H9 (cell line): ENCODE measurements around the gene ZNF774. TPM values are rescaled to one million over a fixed set of nuclear protein-coding genes. Genes with fewer than 3 reads are reported as not detected.

ENCODE experiments used
- DNase-seq: peaks from one replicate; pipeline ENCODE4 v3.0.0-alpha.2; 2017
- H2AFZ ChIP-seq: one replicate; pipeline ENCODE4 v1.6.1; 2013; ENCODE audit warnings: mild to moderate bottlenecking, low read length, control low read depth, moderate library complexity
- H2AK5ac ChIP-seq: 2 replicates; pipeline ENCODE4 v1.6.1; 2013; ENCODE audit warnings: low read length, control low read depth, mixed read lengths; ENCODE audit not compliant: insufficient read length
- H2BK120ac ChIP-seq: one replicate; pipeline ENCODE4 v1.6.1; 2013; ENCODE audit warnings: low read depth, mild to moderate bottlenecking, low read length, control low read depth, inconsistent platforms; ENCODE audit not compliant: poor library complexity, severe bottlenecking
- H2BK12ac ChIP-seq: 2 replicates; pipeline ENCODE4 v1.6.1; 2013; ENCODE audit warnings: low read length, control low read depth, mixed read lengths, low read depth; ENCODE audit not compliant: insufficient read length
- H2BK15ac ChIP-seq: 2 replicates; pipeline ENCODE4 v1.6.1; 2013; ENCODE audit warnings: low read depth, low read length, control low read depth
- H2BK20ac ChIP-seq: one replicate; pipeline ENCODE4 v1.6.1; 2013; ENCODE audit warnings: low read depth, mild to moderate bottlenecking, low read length, control low read depth, inconsistent platforms; ENCODE audit not compliant: poor library complexity, severe bottlenecking
- H2BK5ac ChIP-seq: 2 replicates; pipeline ENCODE4 v1.6.1; 2013; ENCODE audit warnings: low read length, control low read depth, mixed read lengths; ENCODE audit not compliant: insufficient read length
- H3K14ac ChIP-seq: 2 replicates; pipeline ENCODE4 v1.6.1; 2013; ENCODE audit warnings: low read length, control low read depth; ENCODE audit not compliant: insufficient read depth
- H3K18ac ChIP-seq: 2 replicates; pipeline ENCODE4 v1.6.1; 2013; ENCODE audit warnings: low read depth, mild to moderate bottlenecking, mixed read lengths, low read length, control low read depth; ENCODE audit not compliant: insufficient read length
- H3K23ac ChIP-seq: 2 replicates; pipeline ENCODE4 v1.6.1; 2013; ENCODE audit warnings: low read length, control low read depth, mixed read lengths, low read depth; ENCODE audit not compliant: insufficient read length
- H3K23me2 ChIP-seq: 2 replicates; pipeline ENCODE4 v1.6.1; 2013; ENCODE audit warnings: low read depth, mild to moderate bottlenecking, mixed read lengths, low read length, control low read depth; ENCODE audit not compliant: insufficient read length, poor library complexity, severe bottlenecking
- H3K27ac ChIP-seq: 2 replicates; pipeline ENCODE4 v1.5.1; 2013; ENCODE audit warnings: low read length, control low read depth, mixed read lengths, low read depth; ENCODE audit not compliant: insufficient read length
- H3K27me3 ChIP-seq: 2 replicates; pipeline ENCODE4 v1.6.1; 2013; ENCODE audit warnings: low read length, control low read depth, inconsistent platforms; ENCODE audit not compliant: insufficient read depth
- H3K4ac ChIP-seq: 2 replicates; pipeline ENCODE4 v1.6.1; 2013; ENCODE audit warnings: low read depth, mild to moderate bottlenecking, control low read depth, inconsistent platforms, low read length, moderate library complexity
- H3K4me1 ChIP-seq: 2 replicates; pipeline ENCODE4 v1.6.1; 2013; ENCODE audit warnings: low read length, control low read depth, inconsistent platforms; ENCODE audit not compliant: insufficient read depth
- H3K4me2 ChIP-seq: 2 replicates; pipeline ENCODE4 v1.6.1; 2013; ENCODE audit warnings: low read length, control low read depth, mixed read lengths; ENCODE audit not compliant: insufficient read length, insufficient read depth
- H3K56ac ChIP-seq: 2 replicates; pipeline ENCODE4 v1.6.1; 2013; ENCODE audit warnings: low read depth, mild to moderate bottlenecking, mixed read lengths, low read length, control low read depth; ENCODE audit not compliant: insufficient read length
- H3K79me1 ChIP-seq: 2 replicates; pipeline ENCODE4 v1.6.1; 2013; ENCODE audit warnings: low read depth, mild to moderate bottlenecking, moderate library complexity, low read length, control low read depth, inconsistent platforms; ENCODE audit not compliant: insufficient read depth, poor library complexity, severe bottlenecking
- H3K79me2 ChIP-seq: 2 replicates; pipeline ENCODE4 v1.6.1; 2013; ENCODE audit warnings: low read length, control low read depth, inconsistent platforms; ENCODE audit not compliant: insufficient read depth
- H3K9ac ChIP-seq: 2 replicates; pipeline ENCODE4 v1.6.1; 2013; ENCODE audit warnings: low read length, control low read depth, mixed read lengths; ENCODE audit not compliant: insufficient read length; ENCODE audit errors: extremely low read depth
- H3K9me3 ChIP-seq: one replicate; pipeline ENCODE4 v1.6.1; 2013; ENCODE audit warnings: low read depth, low read length, inconsistent platforms; ENCODE audit not compliant: control insufficient read depth
- H3T11ph ChIP-seq: one replicate; pipeline ENCODE4 v1.6.1; 2013; ENCODE audit warnings: mild to moderate bottlenecking, low read length, control low read depth, inconsistent platforms
- H4K20me1 ChIP-seq: one replicate; pipeline ENCODE4 v1.6.1; 2013; ENCODE audit not compliant: control insufficient read depth, insufficient read length, insufficient read depth
- H4K5ac ChIP-seq: 2 replicates; pipeline ENCODE4 v1.6.1; 2013; ENCODE audit warnings: low read depth, mild to moderate bottlenecking, mixed read lengths, low read length, control low read depth; ENCODE audit not compliant: insufficient read length
- H4K8ac ChIP-seq: replicated peaks from 2 replicates; pipeline ENCODE4 v1.6.1; 2013; ENCODE audit warnings: low read length, control low read depth, mixed read lengths, low read depth; ENCODE audit not compliant: insufficient read length
- H4K91ac ChIP-seq: 2 replicates; pipeline ENCODE4 v1.6.1; 2013; ENCODE audit warnings: low read depth, mild to moderate bottlenecking, moderate library complexity, mixed read lengths, low read length, control low read depth; ENCODE audit not compliant: insufficient read length
- H3K27ac Mint-ChIP-seq, 3 experiments: 2 replicates in 2 of 3; 3 replicates in 1 of 3; pipeline ENCODE4 v1.8.0; 2020 to 2021; ENCODE audit warnings: mixed read lengths in 3 of 3, mild to moderate bottlenecking in 1 of 3, moderate library complexity in 1 of 3
- H3K27me3 Mint-ChIP-seq: 2 replicates; pipeline ENCODE4 v1.8.0; 2021; ENCODE audit warnings: low read depth, mild to moderate bottlenecking, moderate library complexity, mixed read lengths
- H3K36me3 Mint-ChIP-seq, 3 experiments: 2 replicates in 2 of 3; 3 replicates in 1 of 3; pipeline ENCODE4 v1.8.0; 2020 to 2021; ENCODE audit warnings: low read depth in 3 of 3, mixed read lengths in 3 of 3; ENCODE audit not compliant: insufficient read depth in 1 of 3
- H3K4me1 Mint-ChIP-seq, 2 experiments: 2 replicates each; pipeline ENCODE4 v1.8.0; 2020; ENCODE audit warnings: mixed read lengths in 2 of 2
- H3K4me3 Mint-ChIP-seq, 2 experiments: 2 replicates in 1 of 2; 3 replicates in 1 of 2; pipeline ENCODE4 v1.8.0; 2020 to 2021; ENCODE audit warnings: mild to moderate bottlenecking in 2 of 2, mixed read lengths in 2 of 2, moderate library complexity in 1 of 2
- H3K9me3 Mint-ChIP-seq, 2 experiments: 2 replicates in 1 of 2; 3 replicates in 1 of 2; pipeline ENCODE4 v1.8.0; 2020; ENCODE audit warnings: mild to moderate bottlenecking in 2 of 2, mixed read lengths in 2 of 2, moderate library complexity in 1 of 2
- WGBS: extraction: QIAGEN DNeasy Blood & Tissue Kit; methylation state at CpG from one replicate; pipeline ENCODE4 v1.1.7; 2013; ENCODE audit warnings: missing lambda C conversion rate, low lambda C conversion rate, mixed read lengths; ENCODE audit not compliant: insufficient read length; ENCODE audit errors: extremely low coverage; 5-methylcytosine and 5-hydroxymethylcytosine counted together
- total RNA-seq: library from RNA; stranded (reverse); gene quantifications from 2 replicates; pipeline ENCODE4 v1.2.1, GENCODE V29; 2021
- TF ChIP-seq, protein P1 (sequence below): fragments of 200-600 bp; sonication (generic); conservative IDR thresholded peaks from 3 replicates; pipeline ENCODE4 v1.8.0; 2021; ENCODE audit warnings: antibody characterized with exemption, mild to moderate bottlenecking

The ZNF774 gene
- total RNA-seq, 1 experiment from 2014 or later = 2.5 TPM

- H3K4me1 ChIP-seq = peaks cover 5% of the 10 kb centered on the region; the same call in 1 of the 2 replicates
- H4K8ac ChIP-seq = no peak overlapping the region
- TF ChIP-seq, protein P1, sequence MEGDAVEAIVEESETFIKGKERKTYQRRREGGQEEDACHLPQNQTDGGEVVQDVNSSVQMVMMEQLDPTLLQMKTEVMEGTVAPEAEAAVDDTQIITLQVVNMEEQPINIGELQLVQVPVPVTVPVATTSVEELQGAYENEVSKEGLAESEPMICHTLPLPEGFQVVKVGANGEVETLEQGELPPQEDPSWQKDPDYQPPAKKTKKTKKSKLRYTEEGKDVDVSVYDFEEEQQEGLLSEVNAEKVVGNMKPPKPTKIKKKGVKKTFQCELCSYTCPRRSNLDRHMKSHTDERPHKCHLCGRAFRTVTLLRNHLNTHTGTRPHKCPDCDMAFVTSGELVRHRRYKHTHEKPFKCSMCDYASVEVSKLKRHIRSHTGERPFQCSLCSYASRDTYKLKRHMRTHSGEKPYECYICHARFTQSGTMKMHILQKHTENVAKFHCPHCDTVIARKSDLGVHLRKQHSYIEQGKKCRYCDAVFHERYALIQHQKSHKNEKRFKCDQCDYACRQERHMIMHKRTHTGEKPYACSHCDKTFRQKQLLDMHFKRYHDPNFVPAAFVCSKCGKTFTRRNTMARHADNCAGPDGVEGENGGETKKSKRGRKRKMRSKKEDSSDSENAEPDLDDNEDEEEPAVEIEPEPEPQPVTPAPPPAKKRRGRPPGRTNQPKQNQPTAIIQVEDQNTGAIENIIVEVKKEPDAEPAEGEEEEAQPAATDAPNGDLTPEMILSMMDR = 0 out of 3 replicates have a peak, but pooled peaks have one; percentile 14
- H2BK20ac ChIP-seq = no peak overlapping the region
- Mint-ChIP-seq H3K27me3 (no peaks in the 10 kb centered on the region), H3K36me3 (peaks cover 4 to 20% (median 8%) of the 10 kb centered on the region in 3 experiments; a peak in 5 of 7 replicates), H3K9me3 (no peaks in the 10 kb centered on the region), H3K4me3 (peak overlapping the region; percentile 83 to 87), H3K4me1 (peaks cover 47 to 50% of the 10 kb centered on the region in 2 experiments), H3K27ac (peak overlapping the region; percentile 31 to 96 (median 93); a peak in 3 of 7 replicates)
- no peak overlapping the region for H2BK15ac ChIP-seq
- no CpG with 5 or more reads among the region's 52 CpGs for WGBS
- H3K23me2 ChIP-seq = peaks cover 11% of the 10 kb centered on the region
- H3K56ac ChIP-seq = no peak overlapping the region
- no peak overlapping the region for H4K91ac ChIP-seq
- H3K79me1 ChIP-seq = no peaks in the 10 kb centered on the region
- H4K5ac ChIP-seq = no peak overlapping the region
- H3K4me2 ChIP-seq = peak overlapping the region; percentile 99
- no peak overlapping the region for H3K4ac ChIP-seq
- H3K9me3 ChIP-seq = no peaks in the 10 kb centered on the region
- no peaks in the 10 kb centered on the region for H4K20me1 ChIP-seq
- peak overlapping the region; percentile 27 for H2AFZ ChIP-seq
- H3K79me2 ChIP-seq = peaks cover 6% of the 10 kb centered on the region; the same call in 1 of the 2 replicates
- no peak overlapping the region for H3K27ac ChIP-seq
- H2AK5ac ChIP-seq = no peak overlapping the region
- no peaks in the 10 kb centered on the region for H3K27me3 ChIP-seq
- H3K18ac ChIP-seq = peak overlapping the region; percentile 86
- H2BK5ac ChIP-seq = no peak overlapping the region
- DNase-seq = peak; percentile 50
- H3K14ac ChIP-seq = peak overlapping the region; percentile 77
- no peak overlapping the region for H2BK12ac ChIP-seq
- no peak overlapping the region for H3K23ac ChIP-seq
- H3K9ac ChIP-seq = peak overlapping the region; percentile 95
- no peak overlapping the region for H2BK120ac ChIP-seq
- H3T11ph ChIP-seq = no peak overlapping the region
These were observed 36.6 kb downstream of the ZNF774 start for GRCh38 chr15:90388462-90389380.
